Measurements from ENCODE around the gene PPWD1.
A peak's percentile ranks its signal among the peaks of the same experiment; 100 is the strongest.
"Not testable (repeated sequence)": the region's sequence is repeated elsewhere in the genome, so short reads cannot be mapped to it uniquely, and the experiment has no call there.

PPWD1 gene

GRCh38 chr5:65562731-65563701 is at the start of gene PPWD1, which contains the start of gene CENPK:
TSS of gene PPWD1 (plus strand) at chr5:65563296. CDS start at chr5:65563311, 15 bp downstream.
TSS of gene CENPK (minus strand) at chr5:65563168. CDS start at chr5:65554907, 8,261 bp downstream.
- peak; percentile 93 for DNase-seq (ENCODE audit: low spot score)

GRCh38 chr5:65525726-65526125 is 37.4 kb upstream of the PPWD1 start:
- no peak for DNase-seq (ENCODE audit: low spot score)

- no peak for DNase-seq (ENCODE audit: low spot score)
Observed at GRCh38 chr5:65530904-65531303, 32.2 kb upstream of the PPWD1 start.

GRCh38 chr5:65535529-65535987 is 27.5 kb upstream of the PPWD1 start:
- no peak for DNase-seq (ENCODE audit: low spot score)

- DNase-seq (ENCODE audit: low spot score), result no peak
Observed at GRCh38 chr5:65539827-65540226, 23.3 kb upstream of the PPWD1 start.

GRCh38 chr5:65544473-65544872 is 18.6 kb upstream of the PPWD1 start:
- DNase-seq (ENCODE audit: low spot score), result no peak

- no peak for DNase-seq (ENCODE audit: low spot score)
Observed at GRCh38 chr5:65546141-65546540, 17.0 kb upstream of the PPWD1 start.

GRCh38 chr5:65548281-65548680 is 14.8 kb upstream of the PPWD1 start:
- DNase-seq (ENCODE audit: low spot score), result no peak

- DNase-seq (ENCODE audit: low spot score), result no peak
Observed at GRCh38 chr5:65553941-65554340, 9.2 kb upstream of the PPWD1 start.

- no peak for DNase-seq (ENCODE audit: low spot score)
Observed at GRCh38 chr5:65555287-65555686, 7.8 kb upstream of the PPWD1 start.

- no peak for DNase-seq (ENCODE audit: low spot score)
Observed at GRCh38 chr5:65556181-65556580, 6.9 kb upstream of the PPWD1 start.

- DNase-seq (ENCODE audit: low spot score), result no peak
Observed at GRCh38 chr5:65556718-65557117, 6.4 kb upstream of the PPWD1 start.

GRCh38 chr5:65563777-65564176 is 681 bp downstream of the PPWD1 start:
- no peak for DNase-seq (ENCODE audit: low spot score)

GRCh38 chr5:65566505-65566904 is 3.4 kb downstream of the PPWD1 start:
- DNase-seq (ENCODE audit: low spot score), result no peak

- DNase-seq (ENCODE audit: low spot score), result no peak
Observed at GRCh38 chr5:65570598-65571226, 7.6 kb downstream of the PPWD1 start.

- no peak for DNase-seq (ENCODE audit: low spot score)
Observed at GRCh38 chr5:65577141-65577540, 14.0 kb downstream of the PPWD1 start.

GRCh38 chr5:65588694-65589093 is 25.6 kb downstream of the PPWD1 start:
- no peak for DNase-seq (ENCODE audit: low spot score)

GRCh38 chr5:65601761-65602160 is 38.7 kb downstream of the PPWD1 start:
- DNase-seq (ENCODE audit: low spot score), result not testable (repeated sequence)

GRCh38 chr5:65611524-65611923 is 48.4 kb downstream of the PPWD1 start:
- DNase-seq (ENCODE audit: low spot score), result no peak

- no peak for DNase-seq (ENCODE audit: low spot score)
Observed at GRCh38 chr5:65612298-65612907, 49.3 kb downstream of the PPWD1 start.

- DNase-seq (ENCODE audit: low spot score), result no peak
Observed at GRCh38 chr5:65620021-65620420, 56.9 kb downstream of the PPWD1 start.

- not testable (repeated sequence) for DNase-seq (ENCODE audit: low spot score)
Observed at GRCh38 chr5:65621961-65622360, 58.9 kb downstream of the PPWD1 start.

- DNase-seq (ENCODE audit: low spot score), result no peak
Observed at GRCh38 chr5:65623482-65623881, 60.4 kb downstream of the PPWD1 start.
